Esophagus muscularis mucosa (tissue), 3 donors: Measurements from ENCODE around the gene CTNNA2.

Experiments
- CTCF ChIP-seq, 3 experiments: fragments of 200-600 bp in 2 of 3; fragments of 450-650 bp in 1 of 3; sonication (generic) in 2 of 3; IDR thresholded peaks; one replicate each; pipeline ENCODE4 v1.5.1; 2017 to 2019; ENCODE audit warnings: antibody characterized with exemption in 3 of 3, mild to moderate bottlenecking in 2 of 3, moderate library complexity in 1 of 3
- POLR2A ChIP-seq: fragments of 450-650 bp; IDR thresholded peaks from one replicate; pipeline ENCODE4 v1.6.1; 2017; ENCODE audit warnings: antibody characterized with exemption, moderate library complexity, mild to moderate bottlenecking, low read depth
- POLR2AphosphoS5 ChIP-seq, 2 donors: sonication (generic); formaldehyde crosslinking; IDR thresholded peaks; one replicate each; pipeline ENCODE4 v1.6.1; 2017; ENCODE audit warnings: antibody characterized with exemption in 2 of 2

GRCh38 chr2:80354858-80355257 lies 842.0 kb downstream of the CTNNA2 start:
- TF ChIP-seq CTCF (IDR thresholded peaks at IDR 0.05) = no peak
- no peak for TF ChIP-seq POLR2AphosphoS5 (IDR thresholded peaks at IDR 0.05)
- no peak for TF ChIP-seq POLR2A
